OCI-LY1 (cell line): ENCODE data around the gene NRP1.

Experiments
- CTCF ChIP-seq: fragments of 200-600 bp; sonication (generic), shearing (Covaris generic); IDR thresholded peaks from 2 replicates; pipeline ENCODE4 v1.5.1; 2017; ENCODE audit warnings: mild to moderate bottlenecking, antibody characterized with exemption, low read length, moderate library complexity, mixed read lengths
- EZH2 ChIP-seq: fragments of 200-600 bp; sonication (generic), shearing (Covaris generic); IDR thresholded peaks from 2 replicates; pipeline ENCODE4 v1.8.0; 2017; ENCODE audit warnings: borderline replicate concordance, mixed run types, mild to moderate bottlenecking, antibody characterized with exemption, low read length, moderate library complexity, mixed read lengths

- TF ChIP-seq CTCF (no peak), EZH2 (no peak)
Measured at GRCh38 chr10:33216661-33217427, 117.6 kb downstream of the NRP1 start.
